Lower leg skin (tissue), 4 donors: ENCODE results near the gene WNT5B. TPM values are rescaled to one million over a fixed set of nuclear protein-coding genes. Genes with fewer than 3 reads are reported as not detected.

Experiments
- DNase-seq, 2 donors: peaks; one replicate each; pipeline ENCODE4 v3.0.0-alpha.2; 2019; ENCODE audit warnings: low spot score in 2 of 2
- H3K4me3 ChIP-seq: fragments of 200-600 bp; sonication (generic); 2 replicates; pipeline ENCODE4 v1.5.1; 2017; ENCODE audit warnings: mild to moderate bottlenecking, low read depth; ENCODE audit not compliant: poor library complexity, severe bottlenecking
- POLR2A ChIP-seq, 2 donors: fragments of 450-650 bp; IDR thresholded peaks; one replicate each; pipeline ENCODE4 v1.6.1; 2016 to 2017; ENCODE audit warnings: antibody characterized with exemption in 2 of 2, mild to moderate bottlenecking in 1 of 2, moderate library complexity in 1 of 2
- WGBS, 2 donors: methylation state at CpG; one replicate each; pipeline ENCODE4 v1.1.5; 2018; 5-methylcytosine and 5-hydroxymethylcytosine counted together
- intact Hi-C: fragments of 100-400 bp; cut with DNase I; formaldehyde crosslinking; loops from one replicate; pipeline ENCODE4 v1.15.0; 2023; ENCODE audit warnings: low total_unique reads
- total RNA-seq, 4 donors: library from RNA; depleted of rRNA; stranded (reverse); fragments of >200 nt; gene quantifications; one replicate each; pipeline ENCODE4 v1.1.0, GENCODE V29; 2016
- TF ChIP-seq, protein P1 (sequence below), 3 donors: fragments of 450-650 bp; IDR thresholded peaks; one replicate each; pipeline ENCODE4 v1.5.1; 2016; ENCODE audit warnings: antibody characterized with exemption in 3 of 3, mild to moderate bottlenecking in 3 of 3, moderate library complexity in 2 of 3

WNT5B gene
- total RNA-seq, 4 donors from 2014 or later = 3.6 to 16.5 (median 10.9) TPM

- 94 to 97% methylated on average over 7 of the region's 7 CpGs for WGBS, 2 donors
- no peak for DNase-seq
- H3K4me3 ChIP-seq = no peak overlapping the region
- intact Hi-C loops = no loop called here
- TF ChIP-seq, protein P1, sequence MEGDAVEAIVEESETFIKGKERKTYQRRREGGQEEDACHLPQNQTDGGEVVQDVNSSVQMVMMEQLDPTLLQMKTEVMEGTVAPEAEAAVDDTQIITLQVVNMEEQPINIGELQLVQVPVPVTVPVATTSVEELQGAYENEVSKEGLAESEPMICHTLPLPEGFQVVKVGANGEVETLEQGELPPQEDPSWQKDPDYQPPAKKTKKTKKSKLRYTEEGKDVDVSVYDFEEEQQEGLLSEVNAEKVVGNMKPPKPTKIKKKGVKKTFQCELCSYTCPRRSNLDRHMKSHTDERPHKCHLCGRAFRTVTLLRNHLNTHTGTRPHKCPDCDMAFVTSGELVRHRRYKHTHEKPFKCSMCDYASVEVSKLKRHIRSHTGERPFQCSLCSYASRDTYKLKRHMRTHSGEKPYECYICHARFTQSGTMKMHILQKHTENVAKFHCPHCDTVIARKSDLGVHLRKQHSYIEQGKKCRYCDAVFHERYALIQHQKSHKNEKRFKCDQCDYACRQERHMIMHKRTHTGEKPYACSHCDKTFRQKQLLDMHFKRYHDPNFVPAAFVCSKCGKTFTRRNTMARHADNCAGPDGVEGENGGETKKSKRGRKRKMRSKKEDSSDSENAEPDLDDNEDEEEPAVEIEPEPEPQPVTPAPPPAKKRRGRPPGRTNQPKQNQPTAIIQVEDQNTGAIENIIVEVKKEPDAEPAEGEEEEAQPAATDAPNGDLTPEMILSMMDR (IDR thresholded peaks at IDR 0.05) = no peak
- no peak for TF ChIP-seq POLR2A (IDR thresholded peaks at IDR 0.05)
Measured at GRCh38 chr12:1610072-1610643, 18.9 kb upstream of the WNT5B start.

- intact Hi-C loops = no loop called here
- no peak for DNase-seq
- WGBS, 2 donors = 66 to 68% methylated on average over 13 of the region's 13 CpGs
- TF ChIP-seq POLR2A (IDR thresholded peaks at IDR 0.05) = no peak
- TF ChIP-seq, protein P1 (IDR thresholded peaks at IDR 0.05) = no peak
- no peak overlapping the region for H3K4me3 ChIP-seq
Measured at GRCh38 chr12:1611803-1612572, 17.0 kb upstream of the WNT5B start.

GRCh38 chr12:1613860-1614259, 15.2 kb upstream of the WNT5B start:
- no peak overlapping the region for H3K4me3 ChIP-seq
- intact Hi-C loops = no loop called here
- TF ChIP-seq, protein P1 (IDR thresholded peaks at IDR 0.05) = no peak
- TF ChIP-seq POLR2A (IDR thresholded peaks at IDR 0.05) = no peak
- WGBS, 2 donors = 96 to 98% methylated on average over 4 of the region's 4 CpGs
- DNase-seq = no peak

DNA sequence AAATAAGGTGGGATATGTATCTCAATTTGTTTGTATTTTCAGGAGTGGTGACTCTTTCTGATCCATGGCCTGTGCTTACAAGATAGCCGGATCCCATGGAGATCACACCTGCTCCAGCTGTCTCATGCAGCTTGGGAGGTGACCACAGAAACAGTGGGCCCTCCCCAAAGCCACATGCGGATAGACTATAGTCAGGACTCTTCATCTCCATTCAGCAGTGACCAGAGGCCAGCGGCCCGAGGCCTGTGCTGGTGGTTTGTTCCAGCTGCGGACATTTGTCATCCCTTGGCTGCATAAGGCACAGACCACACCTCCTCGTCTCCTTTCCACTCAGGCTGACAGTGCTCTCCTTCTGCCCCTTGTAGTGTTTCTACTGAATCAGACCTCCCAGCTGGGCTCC, 14.7 kb upstream of the WNT5B start:
- no peak overlapping the region for H3K4me3 ChIP-seq
- TF ChIP-seq, protein P1 (IDR thresholded peaks at IDR 0.05) = no peak
- no peak for TF ChIP-seq POLR2A (IDR thresholded peaks at IDR 0.05)
- DNase-seq = no peak
- 92 to 97% methylated on average over 6 of the region's 6 CpGs for WGBS, 2 donors
- intact Hi-C loops = no loop called here

GRCh38 chr12:1616233-1617066, 12.6 kb upstream of the WNT5B start:
- no peak overlapping the region for H3K4me3 ChIP-seq

More at GRCh38 chr12:1616233-1617066, 12.6 kb upstream of the WNT5B start:
- DNase-seq = no peak
- 56 to 59% methylated on average over 16 of the region's 16 CpGs for whole genome bisulfite sequencing, 2 donors
- intact Hi-C loops = no loop called here
- TF ChIP-seq, protein P1 (IDR thresholded peaks at IDR 0.05) = no peak
- no peak for TF ChIP-seq POLR2A (IDR thresholded peaks at IDR 0.05)
